ENCODE measurements around the gene GON7.

DNA sequence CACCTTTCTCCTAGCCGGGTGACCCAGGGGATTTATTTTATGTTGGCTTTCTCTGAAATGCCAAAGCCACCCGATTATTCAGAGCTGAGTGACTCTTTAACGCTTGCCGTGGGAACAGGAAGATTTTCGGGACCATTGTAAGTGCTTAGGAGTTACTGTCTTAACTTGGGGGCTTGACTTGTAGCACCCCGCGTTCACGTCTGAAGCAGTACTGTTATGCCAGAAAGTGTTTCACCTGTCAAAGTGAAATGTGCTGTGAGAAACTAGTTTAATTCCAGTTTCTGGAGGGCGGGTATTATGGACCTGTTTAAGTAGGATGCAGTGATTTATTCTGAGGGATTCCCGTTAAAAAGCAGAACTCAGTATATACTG lies 21.5 kb downstream of the GON7 start:
- TF ChIP-seq, protein P1, sequence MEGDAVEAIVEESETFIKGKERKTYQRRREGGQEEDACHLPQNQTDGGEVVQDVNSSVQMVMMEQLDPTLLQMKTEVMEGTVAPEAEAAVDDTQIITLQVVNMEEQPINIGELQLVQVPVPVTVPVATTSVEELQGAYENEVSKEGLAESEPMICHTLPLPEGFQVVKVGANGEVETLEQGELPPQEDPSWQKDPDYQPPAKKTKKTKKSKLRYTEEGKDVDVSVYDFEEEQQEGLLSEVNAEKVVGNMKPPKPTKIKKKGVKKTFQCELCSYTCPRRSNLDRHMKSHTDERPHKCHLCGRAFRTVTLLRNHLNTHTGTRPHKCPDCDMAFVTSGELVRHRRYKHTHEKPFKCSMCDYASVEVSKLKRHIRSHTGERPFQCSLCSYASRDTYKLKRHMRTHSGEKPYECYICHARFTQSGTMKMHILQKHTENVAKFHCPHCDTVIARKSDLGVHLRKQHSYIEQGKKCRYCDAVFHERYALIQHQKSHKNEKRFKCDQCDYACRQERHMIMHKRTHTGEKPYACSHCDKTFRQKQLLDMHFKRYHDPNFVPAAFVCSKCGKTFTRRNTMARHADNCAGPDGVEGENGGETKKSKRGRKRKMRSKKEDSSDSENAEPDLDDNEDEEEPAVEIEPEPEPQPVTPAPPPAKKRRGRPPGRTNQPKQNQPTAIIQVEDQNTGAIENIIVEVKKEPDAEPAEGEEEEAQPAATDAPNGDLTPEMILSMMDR (IDR thresholded peaks at IDR 0.05), result no peak
- no peak for TF ChIP-seq POLR2AphosphoS5 (IDR thresholded peaks at IDR 0.05)
- TF ChIP-seq POLR2A (IDR thresholded peaks at IDR 0.05), result no peak

Data from suprapubic skin (tissue), 4 donors.